Measurements from ENCODE around the gene XPC.

GRCh38 chr3:14147066-14147435 is 31.4 kb downstream of the XPC start:
- no peak for TF ChIP-seq CTCF (IDR thresholded peaks at IDR 0.05)
- no peak for TF ChIP-seq POLR2A (IDR thresholded peaks at IDR 0.05)
